HG02884 (cell line): ENCODE results near the gene ALOX5.
"Not testable (repeated sequence)": the region's sequence is repeated elsewhere in the genome, so short reads cannot be mapped to it uniquely, and the experiment has no call there.

Source experiments
- ATAC-seq: cut with Tn5 transposase; IDR thresholded peaks from one replicate; pipeline ENCODE4 v1.9.1; 2021; ENCODE audit warnings: mild to moderate bottlenecking, moderate library complexity; ENCODE audit not compliant: unreplicated experiment

ALOX5 gene

DNA sequence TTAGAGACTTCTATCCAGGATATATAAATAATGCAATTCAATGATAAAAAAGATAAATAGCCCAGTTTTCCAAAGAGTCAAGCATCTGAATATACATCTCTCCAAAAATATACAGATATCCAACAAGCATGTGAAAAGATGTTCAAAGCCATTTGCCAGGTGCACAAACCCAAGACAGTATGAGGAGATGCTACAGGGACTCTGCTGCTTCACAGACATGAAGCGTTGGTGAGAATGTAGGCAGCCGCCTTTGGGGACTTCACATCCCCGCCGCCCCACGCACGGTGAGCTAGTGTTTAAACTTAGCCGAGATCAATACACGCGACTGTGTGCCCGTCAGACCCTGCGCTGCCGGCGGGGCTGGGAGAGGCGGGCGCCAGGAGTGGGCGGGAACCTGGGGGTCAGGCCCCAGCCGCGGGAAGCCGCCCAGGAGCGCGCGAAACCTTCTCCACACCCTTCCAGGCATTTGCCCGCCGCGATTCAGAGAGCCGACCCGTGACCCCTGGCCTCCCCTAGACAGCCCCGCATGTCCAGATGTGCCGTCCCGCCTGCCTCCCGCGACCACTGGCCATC, 927 bp upstream of the ALOX5 start:
- peak; percentile 31 for ATAC-seq

- no peak for ATAC-seq
Measured at GRCh38 chr10:45374350-45375052, 485 bp downstream of the ALOX5 start.

DNA sequence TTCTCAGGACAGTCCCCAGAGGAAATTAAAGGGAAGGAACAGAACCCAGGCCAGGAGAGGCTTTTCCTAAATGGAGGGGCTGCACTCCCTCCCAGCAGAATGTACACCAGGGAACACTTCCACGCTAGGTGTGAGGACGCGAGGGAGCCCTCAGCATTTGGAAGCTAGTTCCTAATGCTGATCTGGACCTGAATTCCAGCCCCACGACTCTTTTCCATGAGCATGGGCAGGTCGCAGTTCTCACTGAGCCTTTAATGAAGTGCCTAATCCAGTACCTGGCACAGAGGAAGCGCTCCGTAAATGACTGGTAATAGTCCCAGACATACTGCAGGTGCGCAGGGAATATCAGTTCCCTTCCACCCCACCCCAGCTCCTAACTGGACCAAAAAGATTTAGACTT, 1.1 kb downstream of the ALOX5 start:
- no peak for ATAC-seq

GRCh38 chr10:45375716-45376231, 1.8 kb downstream of the ALOX5 start:
- no peak for ATAC-seq

DNA sequence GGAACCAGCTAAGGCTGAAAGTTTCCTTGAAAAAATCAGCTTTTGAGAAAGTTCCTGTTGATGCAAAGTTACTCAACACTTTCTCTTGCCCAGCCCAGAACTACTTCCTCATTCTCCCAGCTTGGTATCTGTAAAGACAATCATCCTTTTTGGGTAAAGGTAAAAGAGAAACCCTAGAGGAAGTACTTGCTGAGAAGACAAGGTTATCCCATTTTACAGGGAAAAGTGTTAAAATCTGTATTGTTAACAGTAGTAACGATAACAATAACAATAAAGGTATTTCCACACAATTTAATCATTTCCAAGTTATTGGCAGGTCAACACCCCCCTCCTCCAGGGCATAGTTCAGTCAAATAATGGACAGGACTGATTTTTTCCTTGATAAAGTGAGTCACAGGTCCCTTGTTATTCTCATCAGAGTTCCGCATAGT, 2.4 kb downstream of the ALOX5 start:
- no peak for ATAC-seq

GRCh38 chr10:45377321-45377720, 3.3 kb downstream of the ALOX5 start:
- ATAC-seq, result no peak

- no peak for ATAC-seq
Measured at GRCh38 chr10:45377858-45378257, 3.8 kb downstream of the ALOX5 start.

DNA sequence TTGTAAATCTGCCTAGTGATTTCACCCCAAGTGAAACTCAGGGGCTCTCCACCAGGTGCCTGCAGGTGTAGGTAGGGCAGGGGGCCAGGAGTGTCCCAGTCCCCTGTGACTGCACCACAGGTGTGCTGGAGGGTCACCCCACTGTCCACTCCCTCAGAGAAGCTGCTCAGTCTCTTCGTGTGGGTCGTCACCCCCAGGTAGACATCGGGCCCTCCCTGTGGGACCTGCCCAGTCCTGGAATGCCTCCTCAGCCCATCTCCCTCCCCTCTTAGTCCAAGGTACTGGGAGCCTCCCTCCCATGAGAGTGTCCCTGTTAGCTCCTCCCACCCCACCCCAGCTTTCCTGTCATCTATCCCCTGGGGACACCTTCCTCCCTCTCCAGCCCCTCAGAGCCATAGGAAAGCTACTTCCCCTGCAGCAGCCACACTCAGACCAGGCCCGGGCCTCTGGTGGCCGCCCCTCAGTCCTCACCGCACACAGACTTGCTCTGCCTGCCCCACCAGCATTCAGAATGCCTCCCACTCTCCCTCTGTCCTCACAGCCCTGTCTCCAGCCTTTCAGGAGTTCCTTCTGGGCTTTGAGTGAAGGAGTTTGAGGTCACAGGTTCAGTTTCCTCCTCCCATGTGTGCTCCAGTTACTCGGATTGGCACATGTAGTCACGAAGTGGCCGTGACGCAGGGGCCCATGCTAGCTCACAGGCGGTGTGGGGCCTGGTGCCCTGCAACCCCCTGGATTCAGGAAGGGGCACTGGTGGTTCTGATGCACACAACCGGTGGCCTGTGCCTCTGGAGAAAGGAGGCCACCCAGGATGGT, 5.1 kb downstream of the ALOX5 start:
- no peak for ATAC-seq

DNA sequence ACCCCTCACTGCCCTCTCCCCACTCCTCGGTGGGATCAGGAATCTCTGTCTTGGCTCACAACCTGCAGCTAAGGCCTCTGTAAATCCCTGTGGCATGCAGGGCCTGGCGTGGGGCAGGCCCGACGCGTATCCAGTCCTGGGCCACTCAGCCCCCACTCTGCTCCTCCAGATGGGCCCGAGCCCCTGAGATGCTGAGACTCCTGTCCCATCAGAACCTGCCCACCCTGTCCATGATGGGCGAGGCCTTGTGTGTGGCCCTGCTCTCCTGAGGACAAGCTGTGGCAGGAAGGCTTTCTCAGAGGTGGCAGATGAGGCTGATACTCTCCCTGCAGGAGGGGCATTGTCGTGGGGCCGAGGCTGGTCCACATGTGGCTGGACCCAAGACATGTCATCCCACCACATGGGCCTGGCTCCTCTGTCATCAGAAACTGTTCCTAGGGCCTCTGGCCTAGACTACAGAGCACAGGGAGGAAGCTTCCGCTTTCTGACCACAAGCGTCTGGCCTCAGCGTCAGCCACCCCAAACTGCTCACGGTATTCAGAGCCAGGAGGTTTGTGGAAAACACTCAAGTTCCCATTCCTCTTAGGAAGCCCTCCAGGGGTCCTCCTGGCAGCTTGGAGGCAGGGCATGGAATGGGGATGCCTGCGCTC, 6.0 kb downstream of the ALOX5 start:
- no peak for ATAC-seq

GRCh38 chr10:45380903-45381620, 7.0 kb downstream of the ALOX5 start:
- no peak for ATAC-seq

GRCh38 chr10:45382591-45382990, 8.6 kb downstream of the ALOX5 start:
- no peak for ATAC-seq

DNA sequence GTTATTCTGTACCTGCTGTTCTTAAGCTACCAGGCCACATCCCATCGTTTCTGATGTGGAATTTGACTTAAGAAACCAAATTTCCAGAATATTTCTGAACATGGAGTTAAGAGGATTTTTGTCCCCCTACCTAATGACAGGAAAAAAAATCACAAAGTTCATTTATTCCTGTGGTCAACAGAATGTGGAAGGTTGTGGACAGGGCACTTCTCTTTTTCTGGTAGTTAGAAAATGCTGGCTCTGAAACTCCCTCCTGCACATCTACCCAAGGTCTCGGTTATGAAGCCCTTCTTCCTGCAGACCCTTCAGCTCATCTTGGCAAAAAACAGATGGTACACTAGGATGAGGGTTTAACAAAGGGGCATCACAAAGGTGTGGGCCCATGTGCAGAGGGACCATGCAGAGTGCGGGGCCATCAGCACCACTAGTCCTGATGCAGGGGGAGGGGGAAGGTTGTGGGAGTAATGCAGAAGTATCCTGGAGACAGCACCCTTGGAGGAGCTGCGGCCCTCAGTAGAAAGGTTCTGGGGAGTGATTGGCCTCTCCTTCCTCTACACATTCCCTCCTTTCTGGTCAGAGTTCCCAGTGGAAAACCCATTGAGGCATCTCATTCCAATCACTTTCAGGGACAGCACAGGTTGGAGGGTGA, 9.8 kb downstream of the ALOX5 start:
- ATAC-seq, result no peak

- no peak for ATAC-seq
Measured at GRCh38 chr10:45386657-45387056, 12.6 kb downstream of the ALOX5 start.

DNA sequence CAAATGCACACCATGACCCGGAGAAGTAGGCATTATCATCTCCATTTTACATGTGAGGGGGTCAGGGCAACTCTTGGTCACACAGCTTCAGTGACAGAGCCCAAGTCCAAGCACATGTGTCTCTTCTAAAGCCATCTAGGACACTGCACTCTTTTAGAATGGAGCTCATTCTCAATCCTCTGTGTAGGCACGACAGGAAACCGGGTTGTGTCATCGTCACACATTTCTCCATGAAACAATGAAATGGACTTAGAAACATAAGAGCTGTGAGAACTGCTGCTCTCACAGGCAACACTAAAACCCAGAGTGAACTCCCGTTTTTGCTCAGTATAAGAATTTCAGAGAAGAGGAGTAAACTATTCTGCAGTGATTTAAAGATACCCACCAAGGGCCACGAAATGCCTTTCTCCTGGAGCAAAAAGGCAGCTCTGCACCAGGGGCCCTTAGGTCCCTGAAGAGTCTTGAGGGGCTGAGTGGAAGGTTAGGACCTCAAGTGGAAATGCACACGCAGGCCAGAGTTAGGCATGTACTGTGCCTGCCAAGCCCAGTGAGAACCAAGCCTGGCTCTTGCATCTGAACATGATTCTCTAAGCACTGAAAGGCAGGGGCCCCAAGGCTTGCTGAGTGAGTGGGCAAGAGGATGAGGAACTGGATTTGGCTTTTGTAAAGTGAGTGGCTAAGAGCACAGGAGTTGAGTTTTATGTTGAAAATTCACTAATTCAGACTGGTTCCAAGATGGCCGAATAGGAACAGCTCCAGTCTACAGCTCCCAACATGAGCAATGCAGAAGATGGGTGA, 13.3 kb downstream of the ALOX5 start:
- ATAC-seq, result no peak

DNA sequence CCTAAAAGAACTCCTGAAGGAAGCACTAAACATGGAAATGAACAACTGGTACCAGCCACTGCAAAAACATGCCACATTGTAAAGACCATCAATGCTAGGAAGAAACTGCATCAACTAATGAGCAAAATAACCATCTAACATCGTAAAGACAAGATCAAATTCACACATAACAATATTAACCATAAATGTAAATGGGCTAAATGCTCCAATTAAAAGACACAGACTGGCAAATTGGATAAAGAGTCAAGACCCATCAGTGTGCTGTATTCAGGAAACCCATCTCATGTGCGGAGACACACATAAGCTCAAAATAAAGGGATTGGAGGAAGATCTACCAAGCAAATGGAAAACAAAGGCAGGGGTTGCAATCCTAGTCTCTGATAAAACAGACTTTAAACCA, 15.7 kb downstream of the ALOX5 start:
- not testable (repeated sequence) for ATAC-seq

DNA sequence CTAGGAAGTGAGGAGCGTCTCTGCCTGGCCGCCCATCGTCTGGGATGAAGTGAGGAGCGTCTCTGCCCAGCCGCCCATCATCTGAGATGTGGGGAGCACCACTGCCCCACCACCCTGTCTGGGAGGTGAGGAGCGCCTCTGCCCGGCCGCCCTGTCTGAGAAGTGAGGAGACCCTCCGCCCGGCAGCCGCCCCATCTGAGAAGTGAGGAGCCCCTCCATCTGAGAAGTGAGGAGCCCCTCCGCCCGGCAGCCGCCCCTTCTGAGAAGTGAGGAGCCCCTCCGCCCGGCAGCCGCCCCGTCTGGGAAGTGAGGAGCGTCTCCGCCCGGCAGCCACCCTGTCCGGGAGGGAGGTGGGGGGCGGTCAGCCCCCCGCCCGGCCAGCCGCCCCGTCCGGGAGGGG, 17.6 kb downstream of the ALOX5 start:
- ATAC-seq, result not testable (repeated sequence)

DNA sequence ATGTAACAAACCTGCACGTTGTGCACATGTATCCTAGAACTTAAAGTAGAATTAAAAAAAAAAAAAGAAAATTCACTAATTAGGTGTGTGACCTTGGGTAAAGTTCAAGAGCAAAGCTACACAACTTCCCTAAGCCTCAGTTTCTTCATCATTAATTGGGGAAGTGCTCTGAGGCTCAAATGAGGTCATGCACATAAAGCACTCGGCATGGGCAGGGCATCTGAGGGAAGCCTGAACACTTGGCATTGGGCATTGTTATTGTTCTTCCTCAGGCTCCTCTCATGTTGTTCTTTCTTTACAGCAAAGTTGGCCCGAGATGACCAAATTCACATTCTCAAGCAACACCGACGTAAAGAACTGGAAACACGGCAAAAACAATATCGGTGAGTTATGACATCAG, 21.5 kb downstream of the ALOX5 start:
- no peak for ATAC-seq

- no peak for ATAC-seq
Measured at GRCh38 chr10:45398595-45398994, 24.6 kb downstream of the ALOX5 start.

GRCh38 chr10:45399113-45399512, 25.1 kb downstream of the ALOX5 start:
- no peak for ATAC-seq
